HG03039 (cell line): Measurements from ENCODE around the gene SIRT3.

Experiments
- ATAC-seq: cut with Tn5 transposase; IDR thresholded peaks from one replicate; pipeline ENCODE4 v1.9.1; 2021; ENCODE audit warnings: mild to moderate bottlenecking, moderate library complexity; ENCODE audit not compliant: unreplicated experiment

SIRT3 gene

DNA sequence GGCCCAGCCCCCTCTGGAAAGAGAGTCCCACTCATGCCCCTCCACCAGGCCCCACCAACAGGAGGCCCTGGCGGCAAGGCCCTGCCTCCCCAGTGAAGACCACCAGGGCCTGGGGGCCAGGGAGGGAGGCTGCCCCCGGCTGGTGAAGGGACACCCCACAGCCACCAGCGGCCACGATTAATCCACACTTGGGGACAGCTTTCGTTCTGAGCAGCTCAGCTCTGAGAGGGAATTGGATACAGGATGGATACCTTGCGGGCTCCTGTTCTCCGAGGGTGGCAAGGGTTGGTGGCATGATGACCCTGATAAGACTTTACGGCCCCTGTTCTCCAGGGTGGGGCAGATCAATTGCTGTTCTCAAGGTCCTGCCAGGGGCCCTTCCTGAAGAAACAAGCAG lies 35.2 kb upstream of the SIRT3 start:
- no peak for ATAC-seq

DNA sequence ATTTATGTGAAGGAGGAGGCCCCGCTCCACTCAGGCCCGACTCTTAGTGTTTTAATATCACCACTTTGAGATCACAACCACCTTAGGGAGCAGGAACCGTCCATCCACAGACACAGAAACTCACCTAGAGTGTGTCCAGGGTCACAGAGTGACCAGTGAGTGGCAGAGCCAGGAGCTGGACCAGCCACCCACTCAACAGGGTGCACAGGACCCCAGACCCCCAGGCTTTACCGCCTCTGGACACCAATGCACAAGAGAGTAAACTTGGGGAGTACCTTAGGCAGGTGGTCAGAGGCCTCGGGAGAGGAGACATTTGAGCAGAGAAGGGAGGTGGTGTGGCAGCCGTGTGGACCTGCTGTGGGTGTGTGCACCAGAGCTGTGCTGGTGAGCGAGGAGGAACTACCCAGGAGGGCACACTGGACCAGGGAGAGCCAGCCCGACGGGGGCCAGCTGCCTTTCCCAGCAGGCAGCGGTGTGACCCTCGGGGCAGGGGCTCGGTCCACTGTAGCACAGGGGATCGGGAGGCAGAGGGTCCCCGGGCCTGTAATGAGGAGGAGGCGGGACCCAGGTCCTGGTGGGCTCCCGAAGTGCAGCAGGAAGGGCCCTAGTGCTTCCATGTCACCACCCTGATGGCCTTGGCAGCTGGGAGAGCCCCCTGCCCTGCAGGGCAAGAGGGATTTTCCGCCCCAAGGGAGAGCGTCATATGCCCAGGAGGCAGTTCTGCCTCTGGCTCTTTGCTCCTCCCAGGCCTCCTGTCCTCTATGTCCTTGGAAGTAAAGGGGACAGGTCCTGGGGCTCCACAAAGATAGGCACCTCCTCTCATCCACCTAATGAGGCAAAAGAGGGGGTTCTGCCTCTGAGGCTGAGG lies 34.5 kb upstream of the SIRT3 start:
- ATAC-seq, result no peak

DNA sequence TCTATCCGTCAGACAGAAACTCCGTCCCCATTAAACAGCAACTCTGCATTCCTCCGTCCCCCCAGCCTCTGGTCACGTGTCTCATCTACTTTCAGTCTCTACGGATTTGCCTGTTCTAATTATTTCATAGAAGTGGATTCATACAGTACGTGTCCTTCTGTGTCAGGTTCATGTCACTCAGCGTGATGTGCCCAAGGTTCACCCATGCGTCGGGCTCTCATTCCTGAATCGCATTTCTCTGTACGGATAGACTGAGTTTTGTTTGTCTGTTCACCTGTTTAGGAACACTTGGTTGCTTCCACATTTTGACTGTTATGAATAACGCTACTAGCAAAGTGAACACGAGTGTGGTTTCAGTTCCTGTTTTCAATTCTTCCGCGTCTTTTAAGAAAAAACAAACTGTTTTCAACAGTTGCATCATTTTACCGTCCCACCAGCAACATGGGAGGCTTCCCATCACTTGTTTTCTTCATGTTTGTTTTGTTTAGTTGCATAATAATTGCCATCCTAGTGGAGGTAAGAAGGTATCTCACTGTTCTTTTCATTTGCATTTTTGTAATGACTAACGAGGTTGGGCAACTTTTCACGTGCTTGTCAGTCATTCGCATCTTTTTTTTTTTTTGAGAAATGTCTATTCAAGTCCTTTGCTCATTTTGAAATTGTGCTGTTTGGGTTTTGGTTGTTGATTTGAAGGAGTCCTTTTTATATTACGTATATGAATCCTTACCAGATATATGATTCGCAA lies 33.2 kb upstream of the SIRT3 start:
- ATAC-seq, result peak; percentile 54

DNA sequence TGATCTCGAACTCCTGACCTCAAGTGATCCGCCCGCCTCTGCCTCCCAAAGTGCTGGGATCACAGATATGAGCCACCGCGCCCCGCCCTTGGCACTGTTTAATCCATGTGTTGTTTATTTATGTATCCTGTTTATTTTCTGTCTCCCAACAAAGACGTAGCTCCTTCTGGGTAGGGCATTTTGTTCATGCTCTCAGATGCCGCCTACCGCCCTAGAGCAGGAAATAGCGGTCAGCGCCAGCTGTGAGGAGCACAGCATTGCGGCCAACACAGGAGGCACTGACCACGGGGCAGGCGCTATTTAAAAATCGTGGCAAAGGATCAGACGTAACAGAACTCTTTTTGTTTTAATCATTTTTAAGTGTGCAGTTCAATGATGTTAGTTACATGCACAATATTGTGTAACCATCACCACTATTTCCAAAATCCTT lies 32.6 kb upstream of the SIRT3 start:
- peak; percentile 42 for ATAC-seq

DNA sequence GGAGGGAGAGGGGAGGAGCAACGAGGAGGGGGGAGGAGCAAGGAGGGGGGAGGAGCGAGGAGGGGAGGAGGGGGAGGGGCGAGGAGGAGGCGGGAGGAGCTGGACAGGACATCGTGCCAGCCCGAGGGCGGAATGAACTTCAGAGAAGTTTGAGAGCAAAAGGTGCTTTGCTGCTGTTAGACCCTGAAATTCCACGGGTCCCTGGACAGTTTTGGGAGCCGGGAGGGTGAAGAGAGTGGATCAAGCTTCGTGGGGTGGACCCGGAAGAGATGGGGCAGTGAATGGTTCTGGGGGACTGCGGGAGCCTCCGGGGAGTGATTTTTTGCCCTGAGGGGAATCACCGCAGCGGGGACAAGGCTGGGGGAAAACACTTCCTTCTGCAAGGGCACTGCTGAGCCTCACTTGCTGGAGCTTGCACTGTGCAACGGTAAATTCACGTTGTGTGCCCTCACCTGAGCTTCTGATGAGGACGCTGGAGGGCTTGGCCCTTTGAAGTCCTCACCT lies 31.4 kb upstream of the SIRT3 start:
- no peak for ATAC-seq

DNA sequence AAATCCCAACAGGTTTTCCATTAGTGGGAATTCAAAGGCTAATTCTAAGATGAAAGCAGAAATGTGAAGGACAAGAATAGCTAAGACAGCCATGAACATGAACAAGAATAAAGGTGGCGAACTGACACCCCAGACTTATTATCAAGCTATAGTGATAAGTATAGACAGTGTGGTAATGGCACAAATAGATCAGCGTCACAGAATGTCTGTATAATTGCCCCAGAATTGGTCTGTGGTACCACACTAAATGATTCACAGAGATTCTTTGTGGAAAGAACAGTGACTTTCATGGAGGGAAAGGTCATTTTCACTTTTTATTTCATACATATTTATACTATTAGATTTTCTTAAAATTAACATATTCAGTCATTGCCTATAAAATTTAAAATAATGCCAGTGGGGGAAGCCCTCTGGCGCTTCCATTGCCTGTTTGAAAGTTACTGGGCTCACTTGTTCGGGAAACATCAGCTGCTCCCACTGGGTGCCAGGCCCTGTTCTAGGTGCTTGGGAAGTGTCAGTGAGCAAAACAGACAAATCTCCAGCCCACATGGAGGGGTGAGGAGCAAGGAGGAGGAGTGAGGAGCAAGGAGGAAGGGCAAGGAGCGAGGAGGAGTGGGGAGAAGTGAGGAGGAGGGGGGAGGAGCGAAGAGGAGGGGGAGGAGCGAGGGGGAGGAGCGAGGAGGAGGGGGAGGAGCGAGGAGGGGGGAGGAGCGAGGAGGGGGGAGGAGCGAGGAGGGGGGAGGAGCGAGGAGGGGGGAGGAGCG lies 30.7 kb upstream of the SIRT3 start:
- no peak for ATAC-seq

DNA sequence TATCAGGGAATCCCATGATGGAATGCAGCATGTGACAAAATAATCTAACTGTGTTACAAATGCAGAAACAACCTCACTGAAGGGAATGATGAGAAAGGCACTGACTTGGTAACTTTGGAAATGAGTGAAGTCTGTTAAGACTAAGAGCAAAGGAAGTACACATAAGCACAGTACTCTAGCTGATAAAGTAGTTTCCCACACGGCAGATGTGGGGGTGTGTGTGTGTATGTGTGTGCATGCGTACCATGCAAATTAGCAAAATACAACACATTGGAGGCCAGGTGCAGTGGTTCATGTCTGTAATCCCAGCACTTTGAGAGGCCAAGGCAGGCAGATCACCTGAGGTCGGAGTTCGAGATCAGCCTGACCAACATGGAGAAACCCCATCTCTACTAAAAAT lies 25.5 kb upstream of the SIRT3 start:
- no peak for ATAC-seq

DNA sequence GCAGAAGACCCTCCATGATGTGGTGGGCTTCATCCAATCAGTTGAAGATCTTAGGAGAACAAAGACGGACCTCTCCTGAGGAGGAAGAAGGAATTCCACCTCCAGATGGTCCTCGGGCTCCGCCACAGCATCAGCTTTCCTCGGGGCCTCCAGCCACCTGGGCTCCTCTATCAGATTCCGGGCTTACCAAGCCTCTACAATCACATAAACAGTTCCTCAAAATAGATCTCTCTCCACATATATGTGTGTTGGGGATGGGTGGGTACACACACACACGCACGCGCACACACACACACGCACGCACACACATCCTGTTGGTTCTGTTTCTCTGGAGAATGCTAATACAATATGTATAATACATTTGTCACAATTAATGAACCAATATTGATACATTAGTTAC lies 23.3 kb upstream of the SIRT3 start:
- ATAC-seq, result no peak

DNA sequence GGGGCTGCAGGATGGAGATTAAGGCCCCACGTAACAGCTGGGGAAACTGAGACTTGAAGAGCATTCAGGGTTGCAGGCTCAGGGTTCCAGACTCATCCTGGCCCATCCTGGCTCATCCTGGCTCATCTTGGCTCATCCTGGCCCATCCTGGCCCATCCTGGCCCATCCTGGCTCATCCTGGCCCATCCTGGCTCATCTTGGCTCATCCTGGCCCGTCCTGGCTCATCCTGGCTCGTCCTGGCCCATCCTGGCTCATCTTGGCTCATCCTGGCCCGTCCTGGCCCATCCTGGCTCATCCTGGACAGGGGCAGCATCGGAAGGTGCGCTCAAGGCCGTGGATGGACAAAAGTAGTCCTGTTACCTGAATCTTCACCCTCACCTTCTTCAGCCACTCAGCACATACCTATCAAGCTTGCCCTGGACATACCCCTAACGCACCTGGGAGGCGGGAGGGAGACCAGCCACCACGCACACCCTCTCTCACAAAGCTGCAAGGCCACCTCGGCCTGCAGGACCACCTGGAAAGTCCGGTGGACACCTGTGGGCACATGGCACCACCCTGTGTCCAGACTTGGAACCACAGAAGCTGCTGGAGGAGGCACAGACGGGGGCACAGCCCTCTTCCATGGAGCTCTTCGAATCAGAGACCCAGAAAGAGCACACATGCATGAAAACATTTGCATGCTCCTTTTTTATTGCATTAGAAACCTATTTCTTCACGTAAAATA lies 21.8 kb upstream of the SIRT3 start:
- no peak for ATAC-seq

DNA sequence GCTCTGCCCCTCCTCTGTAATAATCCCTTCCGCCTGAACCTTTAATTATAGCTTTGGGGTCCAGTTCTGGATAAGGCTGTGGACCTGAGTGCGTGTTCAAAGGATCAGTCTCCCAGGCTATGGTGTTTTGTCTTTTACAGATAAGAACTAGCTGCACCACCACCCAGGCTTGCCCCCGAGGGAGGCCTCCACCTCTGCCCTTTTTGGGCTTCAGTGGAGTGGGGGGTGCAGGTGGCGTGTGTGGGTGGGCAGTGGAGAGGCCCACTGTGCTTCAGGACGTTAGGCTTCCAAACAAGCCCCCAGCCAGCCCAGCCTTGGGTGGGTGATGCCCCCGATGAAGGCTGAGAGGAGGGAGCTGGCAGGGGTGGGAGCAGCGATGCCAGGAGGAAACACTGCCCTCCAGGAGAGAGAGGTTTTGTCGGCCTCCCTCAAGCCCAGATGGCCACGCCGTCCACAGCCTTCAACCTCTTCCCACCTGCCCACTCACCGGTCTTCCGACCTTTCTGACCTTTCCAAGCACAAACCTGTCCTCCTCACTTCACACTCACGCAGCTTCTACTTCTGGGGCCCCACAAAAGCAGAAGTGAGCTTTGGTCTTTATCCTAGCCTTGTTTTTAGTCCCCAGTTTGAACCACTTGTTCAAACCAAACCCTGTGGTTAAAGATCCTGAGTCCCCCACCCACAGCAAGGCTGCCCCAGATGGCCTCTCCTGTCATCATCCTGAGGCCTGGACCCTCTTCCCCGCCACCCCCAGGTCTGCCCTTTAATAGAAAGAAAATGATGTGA lies 21.0 kb upstream of the SIRT3 start:
- ATAC-seq, result no peak

DNA sequence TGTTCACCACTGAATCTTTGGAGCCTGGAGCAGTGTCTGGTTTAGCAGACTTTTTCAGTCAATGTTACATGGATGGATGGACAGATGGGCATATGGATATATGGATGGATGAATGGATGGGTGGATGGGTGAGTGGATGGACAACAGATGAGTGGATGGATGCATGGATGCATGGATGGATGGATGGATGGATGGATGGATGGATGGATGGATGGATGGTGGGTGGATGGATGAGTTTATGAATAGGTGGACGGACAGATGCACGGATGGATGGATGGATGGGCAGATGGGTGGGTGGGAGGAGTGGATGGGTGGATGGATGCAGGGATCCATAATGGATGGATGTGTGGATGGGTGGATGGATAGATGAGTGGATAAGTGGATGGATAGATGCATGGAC lies 19.7 kb upstream of the SIRT3 start:
- no peak for ATAC-seq

DNA sequence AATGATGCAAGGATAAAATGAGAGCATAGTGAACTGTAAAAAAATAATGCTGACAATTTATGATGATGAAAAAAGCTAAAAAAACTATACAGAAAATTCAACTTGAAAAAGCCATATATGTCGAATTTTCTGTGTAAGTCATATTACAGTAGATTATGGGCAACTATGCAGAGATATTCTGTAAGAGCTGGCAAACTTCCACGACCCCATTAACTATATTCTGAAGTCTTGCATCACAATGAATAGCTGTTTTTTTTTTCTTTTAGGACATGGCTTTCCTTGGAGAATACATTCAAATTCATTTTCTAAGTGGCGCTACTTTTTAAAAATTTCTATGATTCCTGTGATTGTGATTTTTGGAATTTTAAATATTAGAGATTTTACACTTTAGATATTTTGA lies 19.0 kb upstream of the SIRT3 start:
- no peak for ATAC-seq

DNA sequence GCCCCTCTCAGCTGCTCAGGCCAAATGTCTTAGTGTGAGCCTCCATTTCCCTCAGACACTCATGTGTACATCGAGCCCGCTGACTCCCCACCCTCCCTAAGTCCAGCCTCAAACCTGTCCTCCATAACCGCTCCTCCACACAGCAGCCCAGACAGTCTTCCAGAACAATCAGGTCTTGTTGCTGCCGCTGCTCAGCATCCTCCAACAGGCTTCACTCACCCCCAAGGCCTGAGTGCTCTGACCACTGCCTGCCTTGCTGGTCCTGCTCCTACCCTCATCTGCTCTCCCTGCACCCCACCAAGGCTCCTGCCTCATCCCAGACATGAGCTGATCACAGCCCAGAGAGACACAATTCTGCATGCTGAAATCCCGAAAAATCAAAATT lies 17.7 kb upstream of the SIRT3 start:
- ATAC-seq, result no peak

DNA sequence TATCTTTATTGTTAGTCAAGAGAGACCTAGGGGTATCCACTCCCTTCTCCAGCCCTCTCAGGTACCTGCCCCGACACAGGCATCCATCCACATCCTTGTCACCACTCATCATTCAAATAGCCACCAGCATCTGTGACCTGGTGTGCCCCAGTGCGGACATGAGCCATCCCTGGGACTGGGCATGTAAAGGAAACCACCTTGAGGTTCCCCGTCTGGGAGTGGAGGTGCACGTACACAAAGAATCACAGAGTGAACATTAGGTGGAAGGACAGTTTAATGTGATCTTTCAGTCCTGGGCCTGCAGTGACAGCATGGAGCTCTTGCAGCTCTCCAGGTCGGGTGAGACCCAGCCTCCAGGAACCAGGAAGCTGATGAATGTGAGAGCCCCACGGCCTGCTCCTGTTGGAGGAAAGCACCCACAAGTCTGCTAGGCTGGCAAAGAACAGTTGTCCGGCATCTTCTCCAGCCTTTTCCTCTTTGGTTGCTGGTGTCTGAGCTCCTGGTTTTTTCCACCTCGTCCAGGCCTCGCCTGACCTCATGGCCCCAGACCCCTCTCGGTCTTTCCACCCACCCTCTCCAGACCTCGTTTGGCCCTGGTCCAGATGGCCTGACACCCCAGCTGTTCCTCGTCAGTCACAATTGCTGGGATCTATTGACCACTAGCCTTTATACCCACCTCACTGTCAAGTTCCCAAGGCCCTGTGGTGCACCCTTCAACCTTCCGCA lies 17.2 kb upstream of the SIRT3 start:
- no peak for ATAC-seq

DNA sequence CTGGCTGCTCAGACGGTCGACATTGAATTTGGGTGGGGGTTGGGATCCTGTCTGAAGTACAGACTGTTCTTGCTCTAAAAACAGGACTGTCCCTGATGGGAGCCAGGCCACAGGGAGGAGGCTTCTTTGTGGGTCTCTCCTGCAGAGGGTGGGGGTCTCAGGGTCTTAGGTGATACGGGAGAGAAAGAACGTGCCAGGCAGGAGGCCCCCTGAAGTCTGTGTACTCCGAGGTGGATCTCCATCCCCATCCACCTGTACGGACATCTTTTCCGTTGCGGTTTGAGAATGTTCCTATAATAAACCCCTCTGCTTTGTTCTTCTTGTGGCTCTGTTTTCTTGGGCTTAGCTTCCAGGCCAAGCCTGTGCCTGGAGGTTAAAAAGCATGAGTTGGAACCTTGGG lies 16.5 kb upstream of the SIRT3 start:
- no peak for ATAC-seq

DNA sequence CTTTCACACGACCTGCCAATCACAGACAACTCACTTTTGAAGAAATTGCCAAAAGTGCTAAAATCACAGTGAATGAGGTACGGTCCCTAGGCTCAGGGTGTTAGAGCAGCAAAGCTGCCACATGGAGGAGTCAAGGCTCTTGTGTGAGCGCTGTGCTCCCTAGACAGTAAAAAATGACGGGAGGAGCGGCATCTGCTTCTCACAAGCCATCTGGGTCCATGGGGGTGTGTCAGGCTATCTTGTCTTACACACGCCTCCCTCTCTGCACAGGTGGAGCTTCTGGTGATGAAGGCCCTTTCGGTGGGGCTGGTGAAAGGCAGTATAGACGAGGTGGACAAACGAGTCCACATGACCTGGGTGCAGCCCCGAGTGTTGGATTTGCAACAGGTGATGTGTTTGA lies 15.4 kb upstream of the SIRT3 start:
- no peak for ATAC-seq

DNA sequence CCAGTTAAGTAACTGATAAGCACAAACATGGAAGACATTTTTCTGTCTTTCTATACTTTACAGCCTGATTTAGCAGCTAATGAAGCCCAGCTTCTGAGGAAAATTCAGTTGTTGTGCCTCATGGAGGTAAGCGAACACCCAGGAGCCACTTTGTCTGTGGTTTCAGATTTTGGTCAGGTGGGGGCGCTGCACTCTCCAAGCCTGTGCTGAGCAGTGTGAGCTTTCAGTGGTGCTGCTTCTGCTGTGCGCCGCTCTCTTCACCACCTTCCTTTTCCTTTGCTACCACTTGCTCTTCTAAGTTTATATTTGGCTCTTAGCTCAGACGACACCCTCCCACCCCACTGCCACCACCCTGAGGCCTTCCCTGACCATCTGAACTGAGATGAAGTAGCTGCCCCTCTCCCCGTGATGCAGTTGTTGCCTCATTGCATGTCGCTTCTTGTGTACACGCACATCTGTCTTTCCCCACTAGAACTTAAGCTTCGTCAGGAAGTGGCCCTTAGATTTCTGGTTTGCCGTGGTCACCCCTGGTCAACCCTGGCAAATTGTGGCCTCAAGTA lies 14.7 kb upstream of the SIRT3 start:
- ATAC-seq, result no peak

DNA sequence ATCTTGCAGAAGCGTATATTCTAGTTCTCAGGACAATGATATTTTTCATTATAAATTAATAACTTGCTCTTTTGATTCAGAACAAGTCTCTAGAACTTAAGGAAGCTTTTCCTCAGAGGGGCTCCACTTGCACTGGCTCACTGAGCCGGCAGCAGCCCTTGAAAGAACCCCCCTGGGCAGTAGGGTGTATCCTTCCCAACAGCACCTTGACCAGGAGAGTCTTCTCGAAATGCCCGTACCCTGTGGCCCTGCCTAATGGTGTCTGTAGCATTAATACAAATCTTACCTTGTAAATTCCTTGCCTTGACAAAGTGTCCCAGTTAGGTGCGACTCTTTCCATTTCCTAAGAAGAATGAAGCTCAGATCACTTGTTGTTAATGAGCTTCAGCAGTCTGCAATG lies 14.1 kb upstream of the SIRT3 start:
- ATAC-seq, result no peak

DNA sequence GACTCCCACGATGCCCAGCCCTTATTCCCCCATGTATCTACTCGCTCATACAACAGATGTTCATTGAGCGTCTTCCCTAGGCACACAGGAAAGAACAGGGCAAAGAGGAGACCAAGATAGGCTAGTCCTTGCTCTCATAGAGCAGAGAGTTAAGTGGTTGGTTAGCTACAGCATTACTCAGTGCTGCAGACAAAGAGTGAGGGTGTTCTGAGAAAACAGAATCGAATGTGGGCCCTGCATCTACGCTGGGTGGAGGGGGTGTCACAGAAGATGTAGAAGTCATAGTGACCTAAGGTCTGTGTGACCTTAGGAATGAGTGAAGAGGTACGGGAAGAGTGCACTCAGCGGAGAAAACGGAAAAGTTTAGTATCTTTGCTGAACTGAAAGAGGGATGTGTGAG lies 12.9 kb upstream of the SIRT3 start:
- ATAC-seq, result no peak
